Measurements from ENCODE around the gene RNU1-3.
"Not testable (repeated sequence)": the region's sequence is repeated elsewhere in the genome, so short reads cannot be mapped to it uniquely, and the experiment has no call there.

Gene RNU1-3

DNA sequence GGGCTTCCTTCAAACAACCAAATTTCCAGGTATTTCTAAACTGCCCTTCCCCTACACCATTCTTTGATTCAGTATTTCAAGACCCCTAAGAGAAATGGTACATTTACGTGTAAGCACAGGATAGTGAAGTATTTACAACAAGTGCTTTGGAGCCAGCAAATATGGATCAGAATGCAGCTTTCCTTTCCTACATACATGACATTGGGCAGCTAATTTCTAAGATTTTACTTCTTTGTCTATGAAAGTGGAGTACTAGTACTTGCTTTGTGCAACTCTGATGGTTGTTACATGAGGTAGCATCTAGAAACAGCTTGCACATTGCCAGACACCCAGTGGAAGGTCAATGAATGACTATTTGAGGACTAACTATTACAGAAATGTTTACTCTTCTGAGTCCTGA lies 15.2 kb downstream of the RNU1-3 start:
- not testable (repeated sequence) for DNase-seq

DNA sequence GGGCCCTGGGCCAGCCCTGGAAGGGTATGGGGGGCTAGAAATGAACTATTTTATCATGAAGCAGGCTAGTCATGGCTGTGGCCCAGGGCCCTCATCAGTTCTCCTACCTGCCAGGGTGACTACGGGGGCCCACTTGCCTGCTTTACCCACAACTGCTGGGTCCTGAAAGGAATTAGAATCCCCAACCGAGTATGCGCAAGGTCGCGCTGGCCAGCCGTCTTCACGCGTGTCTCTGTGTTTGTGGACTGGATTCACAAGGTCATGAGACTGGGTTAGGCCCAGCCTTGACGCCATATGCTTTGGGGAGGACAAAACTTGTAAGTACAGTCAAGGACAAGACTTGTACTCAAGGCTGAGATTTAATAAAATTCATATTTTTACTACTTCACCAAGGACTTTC lies 16.8 kb downstream of the RNU1-3 start:
- DNase-seq = not testable (repeated sequence)

DNA sequence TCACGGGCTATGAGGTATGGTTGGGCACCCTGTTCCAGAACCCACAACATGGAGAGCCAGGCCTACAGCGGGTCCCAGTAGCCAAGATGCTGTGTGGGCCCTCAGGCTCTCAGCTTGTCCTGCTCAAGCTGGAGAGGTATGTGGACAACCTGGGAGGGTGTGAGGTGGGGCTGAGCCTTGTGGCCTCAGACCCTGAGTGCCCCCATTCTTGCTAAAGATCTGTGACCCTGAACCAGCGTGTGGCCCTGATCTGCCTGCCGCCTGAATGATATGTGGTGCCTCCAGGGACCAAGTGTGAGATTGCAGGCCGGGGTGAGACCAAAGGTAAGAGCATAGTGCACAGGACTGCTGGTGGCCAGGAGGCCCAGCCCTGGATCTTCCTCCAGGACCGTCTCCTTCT lies 17.4 kb downstream of the RNU1-3 start:
- DNase-seq = not testable (repeated sequence)

- DNase-seq = not testable (repeated sequence)
These were observed 18.0 kb downstream of the RNU1-3 start for GRCh38 chr1:16648756-16649155.

DNA sequence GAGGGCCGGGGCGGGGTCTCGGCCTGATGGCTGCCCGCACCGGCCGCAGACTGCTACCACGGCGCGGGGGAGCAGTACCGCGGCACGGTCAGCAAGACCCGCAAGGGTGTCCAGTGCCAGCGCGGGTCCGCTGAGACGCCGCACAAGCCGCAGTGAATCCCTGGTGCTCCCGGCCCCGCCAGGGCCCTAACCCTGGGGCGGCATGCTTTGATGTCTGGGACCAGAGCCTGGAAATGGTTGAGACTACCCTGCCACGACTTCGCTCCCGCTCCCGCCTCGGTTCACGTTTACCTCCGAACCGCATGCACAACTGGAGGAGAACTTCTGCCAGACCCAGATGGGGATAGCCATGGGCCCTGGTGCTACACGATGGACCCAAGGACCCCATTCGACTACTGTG lies 18.5 kb downstream of the RNU1-3 start:
- not testable (repeated sequence) for DNase-seq

DNA sequence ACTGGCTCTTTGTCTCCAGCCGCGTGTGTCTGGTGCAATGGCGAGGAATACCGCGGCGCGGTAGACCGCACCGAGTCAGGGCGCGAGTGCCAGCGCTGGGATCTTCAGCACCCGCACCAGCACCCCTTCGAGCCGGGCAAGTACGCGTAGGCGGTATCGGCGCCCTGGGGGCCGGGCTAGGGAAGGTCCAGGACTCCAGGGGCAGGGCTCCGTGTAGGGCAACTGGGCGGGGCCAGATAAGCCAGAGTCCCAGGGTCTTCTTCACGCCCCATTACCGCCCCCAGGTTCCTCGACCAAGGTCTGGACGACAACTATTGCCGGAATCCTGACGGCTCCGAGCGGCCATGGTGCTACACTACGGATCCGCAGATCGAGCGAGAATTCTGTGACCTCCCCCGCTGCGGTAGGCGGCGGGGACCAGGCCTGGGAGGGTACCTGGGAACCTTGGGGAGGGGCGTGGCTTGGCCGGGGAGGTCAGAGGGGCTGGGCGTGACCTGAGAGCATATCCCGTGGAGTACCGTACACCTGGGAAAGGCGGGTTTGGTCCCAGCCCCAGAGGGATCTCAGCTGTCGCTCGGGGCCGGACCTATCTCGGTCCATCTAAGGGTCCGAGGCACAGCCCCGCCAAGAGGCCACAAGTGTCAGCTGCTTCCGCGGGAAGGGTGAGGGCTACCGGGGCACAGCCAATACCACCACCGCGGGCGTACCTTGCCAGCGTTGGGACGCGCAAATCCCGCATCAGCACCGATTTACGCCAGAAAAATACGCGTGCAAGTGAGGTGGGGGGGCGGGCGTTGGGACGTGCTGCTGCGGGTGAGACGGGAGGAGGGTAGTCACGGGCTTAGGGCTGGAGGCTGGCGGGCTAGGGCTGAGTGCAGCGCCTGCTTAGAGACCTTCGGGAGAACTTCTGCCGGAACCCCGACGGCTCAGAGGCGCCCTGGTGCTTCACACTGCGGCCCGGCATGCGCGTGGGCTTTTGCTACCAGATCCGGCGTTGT lies 19.3 kb downstream of the RNU1-3 start:
- not testable (repeated sequence) for DNase-seq

GRCh38 chr1:16646716-16647115 lies 20.0 kb downstream of the RNU1-3 start:
- not testable (repeated sequence) for DNase-seq

- DNase-seq = not testable (repeated sequence)
These were observed 20.6 kb downstream of the RNU1-3 start for GRCh38 chr1:16646061-16646664.

DNA sequence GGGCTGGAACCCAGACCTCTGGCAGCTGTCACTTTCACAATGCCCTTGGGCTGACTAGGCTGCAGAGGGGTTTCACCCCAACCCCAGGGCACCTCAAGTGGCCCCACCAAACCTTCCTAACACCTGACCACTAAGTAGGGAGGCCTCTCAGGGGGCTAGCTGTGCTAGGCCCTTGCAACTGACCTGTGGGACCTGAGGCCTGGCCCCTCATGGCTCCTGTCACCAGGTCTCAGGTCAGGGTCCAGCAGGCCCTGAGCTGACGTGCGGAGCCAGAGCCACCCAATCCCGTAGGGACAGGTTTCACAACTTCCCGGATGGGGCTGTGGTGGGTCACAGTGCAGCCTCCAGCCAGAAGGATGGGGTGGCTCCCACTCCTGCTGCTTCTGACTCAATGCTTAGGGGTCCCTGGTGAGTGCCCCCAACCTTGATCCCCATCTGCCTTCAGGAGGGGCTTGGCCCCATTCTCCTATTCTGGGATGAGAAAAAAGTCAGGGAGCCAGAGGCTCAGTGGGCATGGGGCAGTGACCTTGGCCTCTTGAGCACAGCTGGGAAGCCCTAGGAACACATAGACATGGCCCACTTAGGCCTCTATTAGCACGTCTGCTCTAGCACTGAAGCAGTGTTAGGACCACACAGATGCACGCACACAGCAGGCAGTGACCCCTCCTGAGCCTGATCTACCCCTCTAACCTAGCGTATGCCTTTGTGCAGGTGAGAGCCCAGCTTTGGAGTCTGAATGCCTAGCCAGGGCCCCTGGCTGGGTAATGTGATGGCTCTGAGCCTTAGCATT lies 21.3 kb downstream of the RNU1-3 start:
- DNase-seq = peak; percentile 67

DNA sequence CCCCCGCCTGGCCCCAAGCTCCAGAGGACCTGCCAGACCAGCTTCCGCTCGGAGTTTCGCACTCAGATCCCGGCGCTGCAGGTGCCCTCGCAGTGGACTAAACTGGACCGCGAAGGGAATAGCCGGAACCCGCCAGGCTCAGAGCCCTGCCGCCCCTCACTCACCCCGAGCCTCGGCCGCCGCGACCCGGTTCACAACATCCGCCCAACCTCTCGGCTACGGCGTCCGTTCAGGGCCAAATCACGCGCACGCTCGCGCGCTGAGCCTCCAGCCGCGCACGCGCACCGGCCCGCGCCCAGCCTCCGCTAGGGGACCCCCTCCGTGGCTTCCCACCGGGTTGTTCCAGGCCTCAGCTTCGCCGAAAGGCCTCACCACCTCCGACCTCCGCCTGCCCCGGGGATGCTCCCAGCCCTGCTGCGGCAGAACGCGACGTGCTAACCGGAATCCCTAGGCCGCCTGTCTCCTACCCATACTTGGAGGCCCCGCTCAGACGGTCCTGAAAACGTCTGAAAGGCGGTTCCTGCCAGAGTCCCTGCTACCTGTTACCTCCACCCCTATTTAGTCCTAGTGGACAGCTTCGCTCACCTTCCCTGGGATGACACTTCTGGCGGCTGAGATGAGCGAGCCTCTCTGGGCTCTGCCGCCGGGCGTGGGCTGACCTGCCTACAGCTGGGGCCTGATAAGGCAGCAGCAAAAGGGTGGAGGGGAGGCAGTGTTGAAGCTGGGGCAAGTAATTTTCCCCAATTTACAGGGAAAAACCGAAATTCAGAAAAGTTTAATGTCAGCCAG lies 22.1 kb downstream of the RNU1-3 start:
- DNase-seq = peak; percentile 82

DNA sequence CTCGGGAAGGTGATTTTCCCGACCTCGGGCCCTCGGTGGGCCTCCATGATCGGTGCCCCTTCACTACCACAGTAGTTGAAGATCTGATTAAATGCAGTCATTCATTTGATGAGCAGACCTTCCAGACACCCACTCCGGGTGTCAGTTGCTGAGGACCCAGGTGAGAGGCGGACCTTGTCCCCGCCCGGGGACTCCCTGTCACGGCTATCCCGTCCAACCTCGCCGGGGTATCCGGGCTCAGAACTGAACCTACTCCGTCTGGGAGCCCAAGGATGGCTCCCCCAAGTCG lies 22.6 kb downstream of the RNU1-3 start:
- no peak for DNase-seq

DNA sequence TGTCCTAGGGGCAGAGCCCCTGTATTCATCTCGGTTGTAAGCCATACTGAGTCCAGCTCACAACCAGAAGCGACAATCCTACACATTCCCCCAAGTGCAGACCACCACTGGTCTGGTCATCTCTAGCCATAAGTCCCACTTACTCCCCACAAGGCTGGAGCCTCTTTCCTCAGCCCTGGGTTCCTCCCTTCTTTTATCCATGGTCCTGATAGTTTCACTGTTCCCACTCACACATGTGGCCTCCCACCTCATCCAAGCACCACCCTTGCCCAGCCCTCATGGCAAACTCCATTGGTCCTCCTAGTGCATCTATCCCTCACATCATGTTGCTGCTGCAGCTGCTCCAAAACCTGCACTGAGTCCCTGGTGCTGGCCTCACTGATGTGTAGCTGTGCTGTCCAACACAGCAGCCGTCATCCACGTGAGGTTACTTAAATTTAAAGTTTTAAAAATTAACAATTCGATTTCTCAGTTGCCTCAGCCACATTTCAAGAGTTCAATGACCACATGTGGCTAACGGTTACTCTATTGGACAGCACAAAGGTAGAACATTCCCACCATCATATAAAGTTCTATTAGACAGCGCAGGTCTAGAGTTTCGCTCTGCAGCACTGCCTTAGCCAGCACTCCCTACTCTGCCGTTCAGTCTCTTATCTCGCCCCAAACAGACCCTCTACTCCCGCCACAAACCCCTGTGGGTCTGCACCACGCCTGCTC lies 23.1 kb downstream of the RNU1-3 start:
- not testable (repeated sequence) for DNase-seq

DNA sequence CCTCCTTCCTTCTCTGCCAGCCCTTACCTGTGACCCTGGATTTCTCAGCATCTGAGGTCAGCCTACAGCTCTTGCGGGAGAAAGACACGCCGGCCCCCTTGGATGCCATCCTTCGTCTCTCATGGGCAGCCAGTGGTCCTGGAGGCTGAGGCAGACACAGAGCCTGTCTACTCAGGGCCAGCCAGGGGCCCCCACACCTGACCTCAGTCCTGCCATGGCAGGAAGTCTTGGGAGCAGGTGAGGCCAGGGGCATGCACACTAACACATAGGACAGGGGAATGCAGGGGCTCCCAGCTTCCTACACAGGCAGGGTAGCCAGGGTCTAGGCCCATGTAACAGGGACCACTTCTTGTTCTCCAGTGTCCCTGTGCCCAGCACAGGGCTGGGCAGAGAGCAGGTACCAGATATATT lies 23.7 kb downstream of the RNU1-3 start:
- not testable (repeated sequence) for DNase-seq

DNA sequence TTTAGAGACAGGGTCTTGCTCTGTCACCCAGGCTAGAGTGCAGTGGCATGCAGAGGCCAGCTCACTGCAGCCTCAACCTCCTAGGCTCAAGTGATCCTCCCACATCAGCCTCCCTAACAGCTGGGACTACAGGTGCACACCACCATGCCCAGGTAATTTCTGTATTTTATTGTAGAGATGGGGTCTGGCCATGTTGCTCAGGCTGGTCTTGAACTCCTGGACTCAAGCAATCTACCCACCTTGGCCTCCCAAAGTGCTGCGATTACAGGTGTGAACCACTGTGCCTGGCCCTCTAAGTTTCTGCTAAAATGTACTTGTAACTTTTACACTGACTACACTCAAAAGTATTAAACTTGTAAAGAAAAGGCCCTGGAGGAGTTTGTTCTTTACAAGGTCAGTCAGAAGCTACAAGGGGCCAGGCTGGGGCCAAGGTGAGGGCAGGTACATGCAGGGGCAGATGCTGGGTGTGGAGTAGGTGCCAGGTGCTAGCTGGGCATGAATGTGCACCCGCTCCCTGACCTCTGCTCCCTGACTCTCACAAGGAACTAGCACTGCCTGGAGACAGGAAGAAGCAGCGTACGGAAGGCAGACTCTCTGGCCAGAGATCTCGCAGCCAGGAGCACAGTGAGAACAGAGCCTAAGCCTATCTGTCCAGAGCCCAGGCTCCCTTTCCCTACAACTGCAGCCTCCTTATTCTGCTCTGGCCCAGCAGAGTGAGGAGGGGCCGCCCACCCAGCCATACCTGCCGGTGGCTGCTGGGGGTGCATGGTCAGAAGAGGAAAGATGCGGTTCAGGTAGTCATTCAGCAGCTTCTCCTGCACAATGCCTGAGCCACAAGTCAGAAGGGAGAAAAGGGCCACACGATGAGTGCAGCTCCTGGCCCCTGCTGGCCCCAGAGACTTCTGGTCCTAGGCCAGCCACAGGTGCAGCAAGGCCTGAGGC lies 24.5 kb downstream of the RNU1-3 start:
- not testable (repeated sequence) for DNase-seq

DNA sequence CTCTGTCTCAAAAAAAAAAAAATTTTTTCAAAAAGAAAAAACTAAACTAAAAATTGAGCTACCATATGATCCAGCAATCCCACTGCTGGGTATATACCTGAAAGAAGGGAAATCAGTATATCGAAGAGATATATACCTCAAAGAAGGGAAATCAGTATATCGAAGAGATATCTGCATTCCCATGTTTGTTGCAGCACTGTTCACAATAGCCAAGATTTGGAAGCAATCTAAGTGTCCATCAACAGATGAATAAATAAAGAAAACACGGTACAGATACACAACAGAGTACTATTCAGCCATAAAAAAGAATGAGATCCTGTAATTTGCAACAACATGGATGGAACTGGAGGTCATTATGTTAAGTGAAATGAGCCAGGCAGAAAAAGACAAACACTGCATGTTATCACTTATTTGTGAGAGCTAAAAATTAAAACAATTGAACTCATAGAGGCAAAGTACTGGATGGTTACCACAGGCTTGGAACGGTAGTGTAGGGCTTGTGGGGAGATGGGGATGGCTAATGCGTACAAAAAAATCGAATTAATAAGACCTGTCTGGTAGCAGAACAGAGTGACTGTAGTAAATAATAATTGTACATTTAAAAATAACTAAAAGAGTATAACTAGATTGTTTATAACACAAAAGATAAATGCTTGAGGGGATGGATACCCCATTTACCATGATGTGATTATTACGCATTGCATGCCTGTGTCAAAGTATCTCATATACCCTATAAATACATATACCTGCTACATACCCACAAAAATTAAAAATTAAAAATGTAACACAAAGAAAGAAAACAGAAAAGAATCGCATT lies 25.4 kb downstream of the RNU1-3 start:
- DNase-seq = not testable (repeated sequence)

GRCh38 chr1:16639091-16640031 lies 27.4 kb downstream of the RNU1-3 start:
- not testable (repeated sequence) for DNase-seq

- DNase-seq = not testable (repeated sequence)
These were observed 28.6 kb downstream of the RNU1-3 start for GRCh38 chr1:16637941-16638778.
